GM12801 (cell line): ENCODE data around the gene AMY1A.
"Not testable (repeated sequence)": the region's sequence is repeated elsewhere in the genome, so short reads cannot be mapped to it uniquely, and the experiment has no call there.

Experiments
- TF ChIP-seq, protein P1 (sequence below): IDR thresholded peaks from one replicate; pipeline ENCODE4 v1.5.1; 2011; ENCODE audit warnings: control low read depth; ENCODE audit not compliant: insufficient read length; ENCODE audit errors: extremely low read depth

AMY1A gene

GRCh38 chr1:103655460-103655859 is at the start of gene AMY1A:
Gene AMY1A, plus strand, starts transcription at chr1:103655760. Its CDS starts 571 bp downstream, at chr1:103656331.
- TF ChIP-seq, protein P1, sequence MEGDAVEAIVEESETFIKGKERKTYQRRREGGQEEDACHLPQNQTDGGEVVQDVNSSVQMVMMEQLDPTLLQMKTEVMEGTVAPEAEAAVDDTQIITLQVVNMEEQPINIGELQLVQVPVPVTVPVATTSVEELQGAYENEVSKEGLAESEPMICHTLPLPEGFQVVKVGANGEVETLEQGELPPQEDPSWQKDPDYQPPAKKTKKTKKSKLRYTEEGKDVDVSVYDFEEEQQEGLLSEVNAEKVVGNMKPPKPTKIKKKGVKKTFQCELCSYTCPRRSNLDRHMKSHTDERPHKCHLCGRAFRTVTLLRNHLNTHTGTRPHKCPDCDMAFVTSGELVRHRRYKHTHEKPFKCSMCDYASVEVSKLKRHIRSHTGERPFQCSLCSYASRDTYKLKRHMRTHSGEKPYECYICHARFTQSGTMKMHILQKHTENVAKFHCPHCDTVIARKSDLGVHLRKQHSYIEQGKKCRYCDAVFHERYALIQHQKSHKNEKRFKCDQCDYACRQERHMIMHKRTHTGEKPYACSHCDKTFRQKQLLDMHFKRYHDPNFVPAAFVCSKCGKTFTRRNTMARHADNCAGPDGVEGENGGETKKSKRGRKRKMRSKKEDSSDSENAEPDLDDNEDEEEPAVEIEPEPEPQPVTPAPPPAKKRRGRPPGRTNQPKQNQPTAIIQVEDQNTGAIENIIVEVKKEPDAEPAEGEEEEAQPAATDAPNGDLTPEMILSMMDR, result not testable (repeated sequence)

- TF ChIP-seq, protein P1, result no peak
These were observed 39.2 kb upstream of the AMY1A start for GRCh38 chr1:103616362-103616761.

DNA sequence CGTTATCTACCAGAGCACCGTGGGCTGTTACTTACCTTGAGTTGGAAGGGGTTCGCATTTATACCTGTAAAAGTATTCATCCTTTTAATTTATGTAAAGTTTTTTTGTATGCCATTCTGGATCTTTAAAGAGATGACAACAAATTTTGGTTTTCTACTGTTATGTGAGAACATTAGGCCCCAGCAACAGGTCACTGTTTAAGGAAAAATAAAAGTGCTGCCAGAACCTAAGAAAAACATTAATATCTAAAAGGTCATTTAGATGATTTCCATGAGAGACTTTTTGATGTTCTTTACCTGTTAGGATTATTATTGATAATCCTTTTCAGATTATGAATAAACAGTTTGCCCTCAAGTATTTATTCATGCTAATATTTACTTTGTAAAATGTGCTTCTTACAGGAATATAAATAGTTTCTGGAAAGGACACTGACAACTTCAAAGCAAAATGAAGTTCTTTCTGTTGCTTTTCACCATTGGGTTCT is 38.5 kb upstream of the AMY1A start, which contains the start of gene AMY2A:
AMY2A (plus strand) TSS at position 434 of the 484 bp plus-strand sequence; CDS start at position 448, 14 bp downstream.
- TF ChIP-seq, protein P1, result not testable (repeated sequence)

GRCh38 chr1:103696110-103696509 is 40.5 kb downstream of the AMY1A start, which contains the start of gene AMY1B:
Gene AMY1B, minus strand, starts transcription at chr1:103696210. Its CDS starts 571 bp downstream, at chr1:103695639.
- TF ChIP-seq, protein P1, result not testable (repeated sequence)
